Measurements from ENCODE around the gene FAM13A. TPM values are rescaled to one million over a fixed set of nuclear protein-coding genes. Genes with fewer than 3 reads are reported as not detected.

FAM13A gene
- polyA plus RNA-seq, 1 of the 3 experiments (the other 2 are of a cell fraction), result 0.67 TPM

- TF ChIP-seq POLR2AphosphoS5 (IDR thresholded peaks at IDR 0.05; ENCODE audit: low read depth, low read length) (no peak), RCOR1 (IDR thresholded peaks at IDR 0.05; ENCODE audit: low read length) (no peak), TAF1 (IDR thresholded peaks at IDR 0.05; ENCODE audit: borderline replicate concordance, low read depth, low read length) (no peak), TEAD4 (IDR thresholded peaks at IDR 0.05; ENCODE audit: borderline replicate concordance, insufficient read depth) (no peak), SIN3A (IDR thresholded peaks at IDR 0.05; ENCODE audit: borderline replicate concordance, low read depth, low read length) (no peak), ZBTB33 (IDR thresholded peaks at IDR 0.05; ENCODE audit: borderline replicate concordance, low read depth) (no peak), YY1 (IDR thresholded peaks at IDR 0.05; ENCODE audit: low read depth) (no peak), NFIC (IDR thresholded peaks at IDR 0.05; ENCODE audit: borderline replicate concordance) (no peak), NRF1 (IDR thresholded peaks at IDR 0.05; ENCODE audit: low read depth, low read length) (no peak), CHD2 (IDR thresholded peaks at IDR 0.05; ENCODE audit: low read length, partially characterized antibody) (no peak), FOXJ3 (CRISPR knock-in tag; IDR thresholded peaks at IDR 0.05) (no peak), GATA2 (CRISPR knock-in tag; IDR thresholded peaks at IDR 0.05) (no peak), SMC3 (IDR thresholded peaks at IDR 0.05; ENCODE audit: low read depth, low read length) (no peak), IRF3 (IDR thresholded peaks at IDR 0.05; ENCODE audit: low read depth, low read length) (no peak), JUND (IDR thresholded peaks at IDR 0.05) (no peak), RFX5 (IDR thresholded peaks at IDR 0.05; ENCODE audit: low read length) (no peak), EP300 (IDR thresholded peaks at IDR 0.05; ENCODE audit: borderline replicate concordance in 1 of 2, low read depth in 1 of 2, low read length in 1 of 2) (no peak), CTCF (IDR thresholded peaks at IDR 0.05) (no peak)
- TF ChIP-seq, protein P1, sequence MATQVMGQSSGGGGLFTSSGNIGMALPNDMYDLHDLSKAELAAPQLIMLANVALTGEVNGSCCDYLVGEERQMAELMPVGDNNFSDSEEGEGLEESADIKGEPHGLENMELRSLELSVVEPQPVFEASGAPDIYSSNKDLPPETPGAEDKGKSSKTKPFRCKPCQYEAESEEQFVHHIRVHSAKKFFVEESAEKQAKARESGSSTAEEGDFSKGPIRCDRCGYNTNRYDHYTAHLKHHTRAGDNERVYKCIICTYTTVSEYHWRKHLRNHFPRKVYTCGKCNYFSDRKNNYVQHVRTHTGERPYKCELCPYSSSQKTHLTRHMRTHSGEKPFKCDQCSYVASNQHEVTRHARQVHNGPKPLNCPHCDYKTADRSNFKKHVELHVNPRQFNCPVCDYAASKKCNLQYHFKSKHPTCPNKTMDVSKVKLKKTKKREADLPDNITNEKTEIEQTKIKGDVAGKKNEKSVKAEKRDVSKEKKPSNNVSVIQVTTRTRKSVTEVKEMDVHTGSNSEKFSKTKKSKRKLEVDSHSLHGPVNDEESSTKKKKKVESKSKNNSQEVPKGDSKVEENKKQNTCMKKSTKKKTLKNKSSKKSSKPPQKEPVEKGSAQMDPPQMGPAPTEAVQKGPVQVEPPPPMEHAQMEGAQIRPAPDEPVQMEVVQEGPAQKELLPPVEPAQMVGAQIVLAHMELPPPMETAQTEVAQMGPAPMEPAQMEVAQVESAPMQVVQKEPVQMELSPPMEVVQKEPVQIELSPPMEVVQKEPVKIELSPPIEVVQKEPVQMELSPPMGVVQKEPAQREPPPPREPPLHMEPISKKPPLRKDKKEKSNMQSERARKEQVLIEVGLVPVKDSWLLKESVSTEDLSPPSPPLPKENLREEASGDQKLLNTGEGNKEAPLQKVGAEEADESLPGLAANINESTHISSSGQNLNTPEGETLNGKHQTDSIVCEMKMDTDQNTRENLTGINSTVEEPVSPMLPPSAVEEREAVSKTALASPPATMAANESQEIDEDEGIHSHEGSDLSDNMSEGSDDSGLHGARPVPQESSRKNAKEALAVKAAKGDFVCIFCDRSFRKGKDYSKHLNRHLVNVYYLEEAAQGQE (IDR thresholded peaks at IDR 0.05; ENCODE audit: low read depth, low read length), result no peak
- H3K9ac ChIP-seq, result no peak overlapping the region
- POLR2A ChIA-PET, result no interaction called here
Observed at GRCh38 chr4:88865466-88865865, 191.5 kb downstream of the FAM13A start.

More at GRCh38 chr4:88865466-88865865, 191.5 kb downstream of the FAM13A start:
- Histone ChIP-seq H3K79me2 (ENCODE audit: insufficient read depth) (no peaks in the 10 kb centered on the region), H3K27ac (ENCODE audit: low read depth in 2 of 2, low read length in 1 of 2) (no peak overlapping the region), H3K4me2 (no peak overlapping the region), H3K9me2 (no peaks in the 10 kb centered on the region), H3K9me3 (no peaks in the 10 kb centered on the region), H3F3A (replicated peaks; ENCODE audit: insufficient read depth) (no peaks in the 10 kb centered on the region), H4K20me1 (ENCODE audit: insufficient read depth) (no peaks in the 10 kb centered on the region), H3K4me1 (ENCODE audit: control insufficient read depth in 1 of 2, insufficient read depth in 2 of 2, low read depth in 1 of 2, low read length in 1 of 2) (no peaks in the 10 kb centered on the region), H2AFZ (ENCODE audit: low read depth) (no peak overlapping the region), H3K27me3 (ENCODE audit: insufficient read depth) (no peaks in the 10 kb centered on the region), H3K36me3 (replicated peaks in 1 of 2; ENCODE audit: control insufficient read depth in 1 of 2, insufficient read depth in 2 of 2, low read length in 1 of 2) (no peaks in the 10 kb centered on the region), H3K4me3 (ENCODE audit: low read depth in 2 of 2, low read length in 1 of 2) (no peak overlapping the region)
- no peak for DNase-seq
- 91% methylated on average over 6 of the region's 6 CpGs for WGBS (ENCODE audit: low lambda C conversion rate)
- CTCF ChIA-PET, result no interaction called here
